Esophagus muscularis mucosa (tissue), 4 donors: ENCODE results near the gene AKAP13. TPM values are rescaled to one million over a fixed set of nuclear protein-coding genes. Genes with fewer than 3 reads are reported as not detected.
"Not testable (repeated sequence)": the region's sequence is repeated elsewhere in the genome, so short reads cannot be mapped to it uniquely, and the experiment has no call there.

Source experiments
- DNase-seq: peaks from one replicate; pipeline ENCODE4 v3.0.0-alpha.2; 2017; ENCODE audit errors: extremely low spot score
- H3K27ac ChIP-seq, 4 donors: fragments of 200-600 bp; sonication (generic); replicated peaks in 1 of 4; 1 replicate in 3 of 4; 2 replicates in 1 of 4; pipeline ENCODE4 v1.5.1; 2016 to 2019; ENCODE audit warnings: mild to moderate bottlenecking in 1 of 4
- H3K27me3 ChIP-seq, 4 donors: fragments of 200-600 bp; sonication (generic); one replicate each; pipeline versions ENCODE4 v1.5.1 to v1.6.0; 2016 to 2019
- H3K36me3 ChIP-seq, 4 donors: fragments of 200-600 bp; sonication (generic); one replicate each; pipeline ENCODE4 v1.5.1; 2016 to 2019
- H3K4me1 ChIP-seq, 4 donors: fragments of 200-600 bp; sonication (generic); one replicate each; pipeline ENCODE4 v1.5.1; 2016 to 2019
- H3K4me3 ChIP-seq, 4 donors: fragments of 200-600 bp; sonication (generic); 1 replicate in 2 of 4; 2 replicates in 2 of 4; pipeline ENCODE4 v1.5.1; 2016 to 2019; ENCODE audit warnings: mild to moderate bottlenecking in 4 of 4, moderate library complexity in 1 of 4
- H3K9me3 ChIP-seq, 4 donors: fragments of 200-600 bp; sonication (generic); 1 replicate in 3 of 4; 2 replicates in 1 of 4; pipeline ENCODE4 v1.5.1; 2016 to 2019
- CTCF ChIP-seq, 3 experiments: fragments of 200-600 bp in 2 of 3; fragments of 450-650 bp in 1 of 3; sonication (generic) in 2 of 3; IDR thresholded peaks; one replicate each; pipeline ENCODE4 v1.5.1; 2017 to 2019; ENCODE audit warnings: antibody characterized with exemption in 3 of 3, mild to moderate bottlenecking in 2 of 3, moderate library complexity in 1 of 3
- EP300 ChIP-seq: sonication (generic); formaldehyde crosslinking; IDR thresholded peaks from one replicate; pipeline ENCODE4 v1.6.1; 2017; ENCODE audit warnings: antibody characterized with exemption
- POLR2A ChIP-seq: fragments of 450-650 bp; IDR thresholded peaks from one replicate; pipeline ENCODE4 v1.6.1; 2017; ENCODE audit warnings: antibody characterized with exemption, moderate library complexity, mild to moderate bottlenecking, low read depth
- POLR2AphosphoS5 ChIP-seq, 2 donors: sonication (generic); formaldehyde crosslinking; IDR thresholded peaks; one replicate each; pipeline ENCODE4 v1.6.1; 2017; ENCODE audit warnings: antibody characterized with exemption in 2 of 2
- WGBS: methylation state at CpG from one replicate; pipeline ENCODE4 v1.1.5; 2018; 5-methylcytosine and 5-hydroxymethylcytosine counted together
- intact Hi-C: fragments of 100-400 bp; cut with DNase I; formaldehyde crosslinking; loops from one replicate; pipeline ENCODE4 v1.15.1; 2023
- total RNA-seq, 4 donors: library from RNA; depleted of rRNA; stranded (reverse); fragments of >200 nt; gene quantifications; one replicate each; pipeline versions ENCODE4 v1.1.0 to v1.2.1, GENCODE V29; 2016

Gene AKAP13
- total RNA-seq, 4 donors from 2014 or later, result 232 to 323 (median 284) TPM

- H3K27me3 ChIP-seq, result no peaks in the 10 kb centered on the region
- H3K27ac ChIP-seq, result peak overlapping the region in 1 of 4 donors; percentile 8
- WGBS, result 81% methylated on average over 10 of the region's 10 CpGs
- H3K4me3 ChIP-seq, result no peak overlapping the region
- intact Hi-C loops, result no loop called here
- peaks cover 10 to 57% (median 28%) of the 10 kb centered on the region in 4 donors for H3K36me3 ChIP-seq
- TF ChIP-seq EP300 (no peak), CTCF (IDR thresholded peaks at IDR 0.05) (no peak), POLR2AphosphoS5 (IDR thresholded peaks at IDR 0.05) (no peak), POLR2A (no peak)
- peaks cover 25 to 55% (median 41%) of the 10 kb centered on the region in 4 donors for H3K4me1 ChIP-seq
- no peak for DNase-seq
- H3K9me3 ChIP-seq, result no peaks in the 10 kb centered on the region
Observed at GRCh38 chr15:85651548-85651947, 271.1 kb downstream of the AKAP13 start.

- H3K9me3 ChIP-seq, result no peaks in the 10 kb centered on the region
- peak overlapping the region; percentile 8 to 33 (median 9) for H3K27ac ChIP-seq
- 81% methylated on average over 4 of the region's 4 CpGs for WGBS
- DNase-seq, result no peak
- TF ChIP-seq EP300, result no peak
- peak in 1 of 2 donors; percentile 3 for TF ChIP-seq POLR2AphosphoS5 (IDR thresholded peaks at IDR 0.05)
- intact Hi-C loops, result no loop called here
- H3K4me3 ChIP-seq, result no peak overlapping the region
- peaks cover 4 to 57% (median 26%) of the 10 kb centered on the region in 4 donors for H3K36me3 ChIP-seq
- peaks cover 25 to 48% (median 33%) of the 10 kb centered on the region in 4 donors for H3K4me1 ChIP-seq
- H3K27me3 ChIP-seq, result no peaks in the 10 kb centered on the region
Observed at GRCh38 chr15:85652457-85652856, 272.1 kb downstream of the AKAP13 start.

- no peak for DNase-seq
- Histone ChIP-seq H3K4me1 (peaks cover 12 to 48% (median 29%) of the 10 kb centered on the region in 4 donors), H3K4me3 (no peak overlapping the region), H3K27ac (no peak overlapping the region), H3K27me3 (no peaks in the 10 kb centered on the region), H3K36me3 (peaks cover 4 to 75% (median 45%) of the 10 kb centered on the region in 4 donors), H3K9me3 (no peaks in the 10 kb centered on the region)
- 56% methylated on average over 1 of the region's 1 CpG for whole genome bisulfite sequencing
- intact Hi-C loops, result no loop called here
- TF ChIP-seq CTCF (IDR thresholded peaks at IDR 0.05), result no peak
- no peak for TF ChIP-seq POLR2AphosphoS5 (IDR thresholded peaks at IDR 0.05)
- TF ChIP-seq POLR2A, result no peak
- TF ChIP-seq EP300, result no peak
Observed at GRCh38 chr15:85657132-85657531, 276.7 kb downstream of the AKAP13 start.

GRCh38 chr15:85658816-85659215 lies 278.4 kb downstream of the AKAP13 start:
- Histone ChIP-seq H3K4me1 (peaks cover 6 to 40% (median 23%) of the 10 kb centered on the region in 4 donors), H3K9me3 (no peaks in the 10 kb centered on the region), H3K36me3 (peaks cover 4 to 87% (median 56%) of the 10 kb centered on the region in 4 donors), H3K27me3 (no peaks in the 10 kb centered on the region), H3K27ac (peak overlapping the region; percentile 7 to 55 (median 45)), H3K4me3 (no peak overlapping the region)
- no peak for TF ChIP-seq CTCF (IDR thresholded peaks at IDR 0.05)
- TF ChIP-seq POLR2A, result no peak
- no peak for TF ChIP-seq POLR2AphosphoS5 (IDR thresholded peaks at IDR 0.05)
- TF ChIP-seq EP300, result no peak
- WGBS, result 60% methylated on average over 3 of the region's 3 CpGs
- intact Hi-C loops, result no loop called here
- DNase-seq, result no peak

GRCh38 chr15:85661859-85662258 lies 281.5 kb downstream of the AKAP13 start:
- H3K27ac ChIP-seq, result no peak overlapping the region

GRCh38 chr15:85665677-85666076 lies 285.3 kb downstream of the AKAP13 start:
- Histone ChIP-seq H3K4me1 (peaks cover 30 to 41% (median 38%) of the 10 kb centered on the region in 4 donors), H3K36me3 (peaks cover 14 to 82% (median 55%) of the 10 kb centered on the region in 4 donors)
- intact Hi-C loops, DNase-seq, H3K9me3 ChIP-seq, H3K27me3 ChIP-seq, H3K27ac ChIP-seq, H3K4me3 ChIP-seq: not testable (repeated sequence)
- WGBS, result 95% methylated on average over 6 of the region's 6 CpGs

More at GRCh38 chr15:85661859-85662258, 281.5 kb downstream of the AKAP13 start:
- peaks cover 14 to 98% (median 55%) of the 10 kb centered on the region in 4 donors for H3K36me3 ChIP-seq
- no peaks in the 10 kb centered on the region for H3K27me3 ChIP-seq
- H3K4me3 ChIP-seq, result no peak overlapping the region
- no peak for TF ChIP-seq POLR2AphosphoS5 (IDR thresholded peaks at IDR 0.05)
- no peak for TF ChIP-seq EP300
- no peak for TF ChIP-seq POLR2A
- no peak for TF ChIP-seq CTCF (IDR thresholded peaks at IDR 0.05)
- 84% methylated on average over 3 of the region's 3 CpGs for WGBS
- H3K9me3 ChIP-seq, result no peaks in the 10 kb centered on the region
- H3K4me1 ChIP-seq, result peaks cover 12 to 44% (median 28%) of the 10 kb centered on the region in 4 donors
- DNase-seq, result no peak
- intact Hi-C loops, result no loop called here
